HCT116 (cell line): Measurements from ENCODE around the gene CASR. TPM values are rescaled to one million over a fixed set of nuclear protein-coding genes. Genes with fewer than 3 reads are reported as not detected.

Experiments used
- ATAC-seq: fragments of 200-7000 bp; cut with Tn5 transposase; 2 replicates; pipeline ENCODE4 v1.9.1; 2020; ENCODE audit warnings: mild to moderate bottlenecking, moderate library complexity
- BruUV-seq: library from RNA; stranded (reverse); fragments of 400-500 nt; replicated peaks from 2 replicates; lab custom pipeline; 2021; lab: Mats Ljungman, UMichigan
- CTCF ChIA-PET: fragments of 300-600 bp; sonication (Branson Sonifier 250); formaldehyde crosslinking; loops from one replicate; lab custom pipeline; 2021; ENCODE audit warnings: antibody characterized with exemption; lab: Charles Lee
- POLR2A ChIA-PET: fragments of 300-600, 350-600 bp; sonication (Branson Sonifier 250); formaldehyde crosslinking; loops from one replicate; lab custom pipeline; 2021; ENCODE audit warnings: antibody characterized with exemption; lab: Charles Lee
- RAD21 ChIA-PET, 2 experiments: fragments of 300-600 bp; sonication (Branson Sonifier 250); formaldehyde crosslinking; loops; one replicate each; lab custom pipeline; 2023; ENCODE audit warnings: low total read pairs in 2 of 2; ENCODE audit not compliant: uncharacterized antibody in 2 of 2, unreplicated experiment in 2 of 2, low non-redundant PET in 1 of 2; lab: Charles Lee
- DNase-seq: peaks from one replicate; pipeline ENCODE4 v3.0.0-alpha.2; 2010; ENCODE audit warnings: low read depth, low spot score
- H2AFZ ChIP-seq: fragments of 200-600 bp; shearing (Covaris generic), sonication (generic); 2 replicates; pipeline ENCODE4 v1.6.1; 2017; ENCODE audit warnings: low read depth, mixed run types, mixed read lengths, antibody characterized with exemption, low read length; ENCODE audit not compliant: poor library complexity, severe bottlenecking
- H3K27ac ChIP-seq: 2 replicates; pipeline ENCODE4 v1.5.1; 2012; ENCODE audit warnings: low read depth, low read length
- H3K27me3 ChIP-seq: fragments of 200-600 bp; sonication (generic); 2 replicates; pipeline ENCODE4 v1.6.1; 2016; ENCODE audit warnings: mixed run types, low read length, mixed read lengths; ENCODE audit not compliant: insufficient read depth
- H3K36me3 ChIP-seq, 2 experiments: fragments of 200-500 bp in 1 of 2; fragments of 200-600 bp in 1 of 2; sonication (Bioruptor generic) in 1 of 2; sonication (generic) in 1 of 2; 2 replicates each; pipeline versions ENCODE4 v1.5.1 to v1.6.1; 2014 to 2016; ENCODE audit warnings: low read length in 2 of 2, inconsistent platforms in 1 of 2, mixed read lengths in 1 of 2, mixed run types in 1 of 2; ENCODE audit not compliant: insufficient read depth in 2 of 2, control insufficient read depth in 1 of 2
- H3K4me1 ChIP-seq, 2 experiments: fragments of 200-600 bp in 1 of 2; sonication (generic) in 1 of 2; 2 replicates each; pipeline versions ENCODE4 v1.5.1 to v1.6.1; 2012 to 2017; ENCODE audit warnings: low read length in 2 of 2, inconsistent platforms in 1 of 2, mild to moderate bottlenecking in 1 of 2, mixed read lengths in 1 of 2, mixed run types in 1 of 2, moderate library complexity in 1 of 2; ENCODE audit not compliant: insufficient read depth in 2 of 2, control insufficient read depth in 1 of 2
- H3K4me2 ChIP-seq: fragments of 200-600 bp; sonication (generic); 2 replicates; pipeline ENCODE4 v1.6.1; 2017; ENCODE audit warnings: mixed run types, low read length, mixed read lengths
- H3K4me3 ChIP-seq, 2 experiments: fragments of 200-600 bp in 1 of 2; sonication (generic) in 1 of 2; replicated peaks in 1 of 2; 2 replicates each; pipeline ENCODE4 v1.5.1; 2011 to 2016; ENCODE audit warnings: low read length in 2 of 2, control low read depth in 1 of 2, low read depth in 1 of 2, mild to moderate bottlenecking in 1 of 2, mixed read lengths in 1 of 2, mixed run types in 1 of 2
- H3K79me2 ChIP-seq: fragments of 200-600 bp; sonication (generic); 2 replicates; pipeline ENCODE4 v1.6.1; 2017; ENCODE audit warnings: mild to moderate bottlenecking, mixed run types, low read length, moderate library complexity, mixed read lengths; ENCODE audit not compliant: insufficient read depth
- H3K9ac ChIP-seq: fragments of 200-600 bp; sonication (generic); 2 replicates; pipeline ENCODE4 v1.6.1; 2016; ENCODE audit warnings: low read length, mixed read lengths
- H3K9me2 ChIP-seq: fragments of 200-600 bp; sonication (generic), shearing (Covaris generic); 2 replicates; pipeline ENCODE4 v1.6.1; 2017; ENCODE audit warnings: mixed run types, mild to moderate bottlenecking, moderate library complexity; ENCODE audit not compliant: insufficient read depth
- H3K9me3 ChIP-seq, 2 experiments: fragments of 200-500 bp in 1 of 2; fragments of 200-600 bp in 1 of 2; sonication (Bioruptor generic) in 1 of 2; sonication (generic) in 1 of 2; 2 replicates each; pipeline ENCODE4 v1.6.1; 2014 to 2017; ENCODE audit warnings: low read length in 2 of 2, mixed read lengths in 2 of 2, inconsistent platforms in 1 of 2, low read depth in 1 of 2, mild to moderate bottlenecking in 1 of 2, mixed run types in 1 of 2, moderate library complexity in 1 of 2; ENCODE audit not compliant: control insufficient read depth in 1 of 2, insufficient read depth in 1 of 2
- H4K20me1 ChIP-seq: fragments of 200-600 bp; sonication (generic), shearing (Covaris generic); 2 replicates; pipeline ENCODE4 v1.6.1; 2017; ENCODE audit warnings: mixed run types, mild to moderate bottlenecking, moderate library complexity; ENCODE audit not compliant: insufficient read depth
- CBX3 ChIP-seq: IDR thresholded peaks from 2 replicates; pipeline ENCODE4 v1.6.1; 2012; ENCODE audit warnings: low read depth
- EZH2 ChIP-seq: fragments of 200-600 bp; sonication (generic); IDR thresholded peaks from 2 replicates; pipeline ENCODE4 v1.6.1; 2017; ENCODE audit warnings: antibody characterized with exemption, mixed run types
- FOSL1 ChIP-seq: IDR thresholded peaks from 2 replicates; pipeline ENCODE4 v1.6.1; 2012; ENCODE audit warnings: low read depth
- JUND ChIP-seq: IDR thresholded peaks from 2 replicates; pipeline ENCODE4 v1.6.1; 2012
- POLR2A ChIP-seq: IDR thresholded peaks from 2 replicates; pipeline ENCODE4 v1.7.0; 2011; ENCODE audit warnings: borderline replicate concordance; ENCODE audit not compliant: insufficient read depth, insufficient read length; ENCODE audit errors: extremely low read depth
- REST ChIP-seq: IDR thresholded peaks from 2 replicates; pipeline ENCODE4 v1.6.1; 2012; ENCODE audit warnings: low read depth
- SIN3A ChIP-seq: IDR thresholded peaks from 2 replicates; pipeline ENCODE4 v1.6.1; 2012; ENCODE audit warnings: low read depth
- SRF ChIP-seq: IDR thresholded peaks from 2 replicates; pipeline ENCODE4 v1.6.1; 2012; ENCODE audit warnings: low read depth
- TCF7L2 ChIP-seq: IDR thresholded peaks from 2 replicates; pipeline ENCODE4 v1.7.0; 2011; ENCODE audit warnings: borderline replicate concordance, inconsistent platforms; ENCODE audit not compliant: insufficient read depth, insufficient read length; ENCODE audit errors: extremely low read depth
- ZBTB33 ChIP-seq: IDR thresholded peaks from 2 replicates; pipeline ENCODE4 v1.6.1; 2011; ENCODE audit warnings: mild to moderate bottlenecking, low read length, moderate library complexity; ENCODE audit not compliant: insufficient replicate concordance; ENCODE audit errors: extremely low read depth
- ZFX ChIP-seq: fragments of 450-650 bp; IDR thresholded peaks from 2 replicates; pipeline ENCODE4 v1.6.1; 2017
- intact Hi-C: fragments of 100-400 bp; cut with micrococcal nuclease; formaldehyde crosslinking; loops from 2 replicates; pipeline ENCODE4 v1.10.0; 2022
- total RNA-seq: library from RNA; stranded (reverse); gene quantifications from one replicate; pipeline ENCODE4 v1.2.1, GENCODE V29; 2021; ENCODE audit not compliant: unreplicated experiment

Gene CASR
- total RNA-seq, 1 experiment from 2014 or later: not detected

GRCh38 chr3:122186372-122186771 lies 2.9 kb downstream of the CASR start:
- no peaks in the 10 kb centered on the region for H3K9me3 ChIP-seq
- intact Hi-C loops: no loop called here
- H3K9me2 ChIP-seq: no peaks in the 10 kb centered on the region
- no peaks in the 10 kb centered on the region for H3K4me1 ChIP-seq
- H3K79me2 ChIP-seq: no peaks in the 10 kb centered on the region
- ChIA-PET RAD21 (no interaction called here), CTCF (no interaction called here), POLR2A (no interaction called here)
- no peaks in the 10 kb centered on the region for H3K36me3 ChIP-seq
- no peak for ATAC-seq
- no peaks in the 10 kb centered on the region for H4K20me1 ChIP-seq
- no peak overlapping the region for H2AFZ ChIP-seq
- no peak overlapping the region for H3K27ac ChIP-seq
- H3K27me3 ChIP-seq: peaks cover 18% of the 10 kb centered on the region
- no peak for DNase-seq
- BruUV-seq: no TSS peak
- H3K4me3 ChIP-seq: no peak overlapping the region
- no peak overlapping the region for H3K9ac ChIP-seq
- TF ChIP-seq TCF7L2 (no peak), ZFX (no peak), REST (no peak)
- TF ChIP-seq, all 23 proteins: peak for 0
- H3K4me2 ChIP-seq: no peak overlapping the region

GRCh38 chr3:122188737-122189136 lies 5.3 kb downstream of the CASR start:
- no peak overlapping the region for H3K9ac ChIP-seq
- H3K27me3 ChIP-seq: peaks cover 11% of the 10 kb centered on the region
- DNase-seq (no peak), ATAC-seq (no peak)
- intact Hi-C loops: no loop called here
- no peaks in the 10 kb centered on the region for H3K9me3 ChIP-seq
- H3K4me3 ChIP-seq: no peak overlapping the region
- no peaks in the 10 kb centered on the region for H3K36me3 ChIP-seq
- H3K79me2 ChIP-seq: no peaks in the 10 kb centered on the region
- no peak overlapping the region for H3K4me2 ChIP-seq
- no peak overlapping the region for H2AFZ ChIP-seq
- CTCF ChIA-PET: no interaction called here
- H3K4me1 ChIP-seq: no peaks in the 10 kb centered on the region
- POLR2A ChIA-PET: no interaction called here
- no peak overlapping the region for H3K27ac ChIP-seq
- H4K20me1 ChIP-seq: no peaks in the 10 kb centered on the region
- RAD21 ChIA-PET: no interaction called here
- BruUV-seq: no TSS peak
- no peaks in the 10 kb centered on the region for H3K9me2 ChIP-seq
- TF ChIP-seq FOSL1: no peak
- no peak for TF ChIP-seq EZH2
- TF ChIP-seq REST: no peak
- TF ChIP-seq SRF: no peak
- TF ChIP-seq POLR2A: no peak
- no peak for TF ChIP-seq ZBTB33
- TF ChIP-seq TCF7L2: no peak
- no peak for TF ChIP-seq CBX3
- no peak for TF ChIP-seq JUND
- no peak for TF ChIP-seq SIN3A
